Smooth muscle cell of bladder (primary cell): ENCODE results near the gene RPS13. TPM values are rescaled to one million over a fixed set of nuclear protein-coding genes. Genes with fewer than 3 reads are reported as not detected.

Source experiments
- total RNA-seq: library from RNA; depleted of rRNA; stranded (reverse); fragments of >200 nt; gene quantifications from 2 replicates; pipeline ENCODE4 v1.2.3, GENCODE V29; 2014

The RPS13 gene
- total RNA-seq, result 1,082 and 1,325 TPM in 2 replicates

DNA sequence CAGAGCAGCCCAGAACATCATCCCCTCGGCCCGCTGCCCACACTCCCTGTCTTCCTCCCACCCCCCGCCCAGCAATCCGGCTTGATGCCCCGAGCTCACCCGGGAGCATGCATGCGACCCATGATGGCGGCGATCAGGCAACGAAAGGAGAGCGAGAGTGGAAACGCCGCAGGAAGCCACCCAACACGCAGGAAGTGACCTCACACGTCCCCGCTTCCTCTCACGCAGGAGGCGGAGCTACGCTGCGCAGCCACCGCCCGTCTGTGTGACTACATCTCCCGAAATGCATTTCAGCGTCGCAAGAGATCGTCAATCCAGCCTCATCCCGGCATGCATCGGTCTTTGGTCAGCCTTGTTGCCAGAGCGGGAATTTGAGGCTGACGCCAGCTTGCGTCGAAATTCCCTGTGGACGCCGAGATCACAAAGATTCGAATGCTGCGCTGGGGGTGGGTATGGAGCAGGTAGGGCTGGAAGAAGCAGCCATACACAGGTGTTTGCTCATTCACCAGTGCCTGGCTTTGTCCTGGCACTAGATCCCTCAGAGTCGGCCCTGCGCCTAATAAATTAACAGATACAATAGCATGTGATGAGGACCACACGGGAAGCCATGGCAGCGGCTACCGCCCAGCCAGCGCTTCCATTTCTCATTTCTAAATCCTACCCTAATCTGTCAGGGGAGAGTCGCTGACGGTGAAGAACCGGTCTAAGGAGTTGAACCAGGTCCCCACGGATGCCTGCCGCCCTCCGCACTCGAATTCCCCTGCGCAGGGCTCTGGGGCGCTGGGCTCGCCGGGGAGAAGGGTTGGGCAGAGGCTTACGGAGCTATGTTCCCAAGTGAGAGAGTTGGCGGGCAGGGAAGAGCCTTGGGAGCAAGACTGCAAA, at the start of gene RPS13:
RPS13 (minus strand) TSS at position 148 of the 882 bp plus-strand sequence; CDS start at position 122, 26 bp downstream.

Other genes with a start within 250 kb of the RPS13 start
- gene PLEKHA7, start 63.3 kb downstream of the RPS13 start, total RNA-seq, result under 0.01 and 0.18 TPM in 2 replicates
- gene PIK3C2A, start 130.3 kb upstream of the RPS13 start, total RNA-seq, result 43.9 and 44.2 TPM in 2 replicates
- 145 and 152 TPM in 2 replicates for gene NUCB2, start 199.1 kb upstream of the RPS13 start, total RNA-seq